Heart right ventricle (tissue), 16 donors: ENCODE results near the gene TANGO2. TPM values are rescaled to one million over a fixed set of nuclear protein-coding genes. Genes with fewer than 3 reads are reported as not detected.

Source experiments
- ATAC-seq, 8 donors: fragments of 200-7000 bp; cut with Tn5 transposase; one replicate each; pipeline ENCODE4 v1.9.1; 2020; ENCODE audit warnings: mild to moderate bottlenecking in 8 of 8, moderate library complexity in 8 of 8, moderate number of reproducible peaks in 1 of 8
- DNase-seq, 2 donors: peaks; one replicate each; pipeline ENCODE4 v3.0.0-alpha.2; 2020
- H3K27ac ChIP-seq, 10 donors: fragments of 200-600 bp; sonication (generic) in 2 of 10; one replicate each; pipeline versions ENCODE4 v1.5.0 to v1.8.0; 2020 to 2022; ENCODE audit warnings: mild to moderate bottlenecking in 3 of 10
- H3K27me3 ChIP-seq, 7 donors: fragments of 200-600 bp; one replicate each; pipeline ENCODE4 v1.8.0; 2021 to 2022; ENCODE audit warnings: mild to moderate bottlenecking in 2 of 7
- H3K36me3 ChIP-seq, 9 donors: fragments of 200-600 bp; sonication (generic) in 1 of 9; one replicate each; pipeline versions ENCODE4 v1.5.0 to v1.8.0; 2020 to 2022; ENCODE audit warnings: mild to moderate bottlenecking in 2 of 9
- H3K4me1 ChIP-seq, 9 donors: fragments of 200-600 bp; sonication (generic) in 1 of 9; one replicate each; pipeline versions ENCODE4 v1.5.0 to v1.8.0; 2020 to 2022; ENCODE audit warnings: mild to moderate bottlenecking in 4 of 9
- H3K4me3 ChIP-seq, 10 donors: fragments of 200-600 bp; sonication (generic) in 2 of 10; one replicate each; pipeline versions ENCODE4 v1.5.0 to v1.8.0; 2020 to 2022; ENCODE audit warnings: mild to moderate bottlenecking in 7 of 10, moderate library complexity in 2 of 10
- H3K9me3 ChIP-seq, 11 donors: fragments of 200-600 bp in 10 of 11; sonication (generic) in 2 of 11; one replicate each; pipeline versions ENCODE4 v1.5.0 to v1.8.0; 2013 to 2022; ENCODE audit warnings: mild to moderate bottlenecking in 2 of 11, control low read depth in 1 of 11, moderate library complexity in 1 of 11
- WGBS, 2 donors: extraction: QIAGEN DNeasy Blood & Tissue Kit; methylation state at CpG; one replicate each; pipeline ENCODE4 v1.1.7; 2013; ENCODE audit warnings: inconsistent platforms in 1 of 2; 5-methylcytosine and 5-hydroxymethylcytosine counted together
- intact Hi-C, 10 donors: fragments of 100-400 bp; cut with DNase I; formaldehyde crosslinking; loops; one replicate each; pipeline versions ENCODE4 v1.11.1 to v1.14.2; 2022
- microRNA-seq, 2 donors: library from miRNA; unstranded; fragments of <30 nt; microRNA quantifications; one replicate each; pipeline ENCODE4 v1.2.0, GENCODE V29; 2021
- polyA plus RNA-seq, 2 donors: library from polyadenylated mRNA; stranded (reverse); fragments of 200-250 nt; gene quantifications; one replicate each; pipeline ENCODE4 v1.2.3, GENCODE V29; 2013
- total RNA-seq, 10 donors: library from RNA; stranded (reverse); fragmentation: NEBNext Ultra II Directional in 3 of 10; extraction: Animal tissue kit (Norgen Biotek cat#: 25700) in 3 of 10; gene quantifications; one replicate each; pipeline versions ENCODE4 v1.2.1 to v1.2.4, GENCODE V29; 2021 to 2023
- TF ChIP-seq, protein P1 (sequence below), 9 donors: fragments of 200-600 bp; sonication (generic) in 2 of 9; IDR thresholded peaks; one replicate each; pipeline versions ENCODE4 v1.5.0 to v1.8.0; 2021 to 2022; ENCODE audit warnings: antibody characterized with exemption in 9 of 9, mild to moderate bottlenecking in 5 of 9, moderate library complexity in 1 of 9
- donor health status: Arrhythmogenic right ventricular cardiomyopathy.
- donor health status: ischemic (EF 13 %, LVEDD 7.1; RV severe dilation, severe dysfunction).
- donor health status: healthy with polysubstance abuse.
- donor health status: DM: no; HTN: yes; CAD: no.
- donor health status: DM: no; HTN: no; CAD: no.
- donor health status: ischemic (EF 25% LVEDD 6.9; RV normal size, moderate dysfunction).
- donor health status: ischemic (EF 25% LVEDD 5.7; RV mildly dilated, moderate dysfunction).
- donor health status: healthy.
- donor health status: DM: yes; HTN: yes; CAD: no.
- donor health status: Ischemic cardiomyopathy.
- donor health status: ischemic (EF 35%, LVEDD 5.7; RV mildly dilated, moderate dysfunction).
- donor health status: nonischemic (EF 11% LVEDD 7.7; RV severe dilation, severe dysfunction).
- donor health status: DM: yes; HTN: yes; CAD: no.
- donor health status: PGD.
- donor health status: ischemic (EF 29% LVEDD 5.4; RV normal size, mild dysfunction).
- donor health status: nonischemic (EF 23%, LVEDD 6.1; RV moderate dilation, normal function).

Gene TANGO2
- total and polyA plus RNA-seq, 12 donors = 34.1 to 139 (median 81.0) TPM

DNA sequence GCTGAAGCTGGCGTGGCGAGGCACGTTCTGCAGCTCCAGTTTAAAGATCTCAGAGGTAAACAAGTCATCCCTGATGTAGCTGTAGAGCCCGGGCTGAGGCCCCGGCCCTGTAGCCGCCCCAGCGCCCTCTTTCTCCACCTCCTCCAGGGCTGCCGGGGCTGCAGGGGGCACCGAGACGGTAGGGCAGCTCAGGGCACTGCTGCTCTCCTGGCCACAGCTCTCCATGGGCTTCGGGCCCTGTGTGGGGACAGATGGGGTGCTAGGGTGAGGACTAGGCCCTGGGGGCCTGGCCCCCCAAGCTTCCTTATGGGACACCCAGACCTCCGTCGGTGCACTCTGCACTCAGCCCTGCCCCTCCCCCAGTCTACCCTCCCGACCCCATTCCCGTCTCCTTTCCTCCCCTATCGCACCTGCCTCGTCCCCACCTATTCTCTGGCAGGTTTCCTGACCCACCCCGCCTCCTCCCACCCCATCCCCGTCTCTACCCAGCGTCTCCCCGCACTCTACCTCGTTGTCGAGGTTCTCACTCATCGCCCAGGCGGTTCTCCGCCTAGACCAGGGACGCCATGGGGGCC lies 95.6 kb downstream of the TANGO2 start:
- peak; percentile 35 to 43 for DNase-seq
- Histone ChIP-seq H3K36me3 (peaks cover 0 to 75% (median 41%) of the 10 kb centered on the region in 9 donors), H3K27me3 (no peaks in the 10 kb centered on the region), H3K9me3 (no peaks in the 10 kb centered on the region), H3K27ac (peak overlapping the region in 9 of 10 donors; percentile 84 to 93 (median 89)), H3K4me3 (peak overlapping the region; percentile 57 to 99 (median 82)), H3K4me1 (peaks cover 21 to 61% (median 38%) of the 10 kb centered on the region in 9 donors)
- intact Hi-C loops = loop anchor here in 3 of 10 donors (2.0 to 10.0 kb wide), 4 partner anchors 38 to 152 kb away; partner anchors contain the start of gene TANGO2 (in 1 of the 3)
- peak in 7 of 8 donors; percentile 0 to 25 (median 2) for ATAC-seq
- TF ChIP-seq, protein P1, sequence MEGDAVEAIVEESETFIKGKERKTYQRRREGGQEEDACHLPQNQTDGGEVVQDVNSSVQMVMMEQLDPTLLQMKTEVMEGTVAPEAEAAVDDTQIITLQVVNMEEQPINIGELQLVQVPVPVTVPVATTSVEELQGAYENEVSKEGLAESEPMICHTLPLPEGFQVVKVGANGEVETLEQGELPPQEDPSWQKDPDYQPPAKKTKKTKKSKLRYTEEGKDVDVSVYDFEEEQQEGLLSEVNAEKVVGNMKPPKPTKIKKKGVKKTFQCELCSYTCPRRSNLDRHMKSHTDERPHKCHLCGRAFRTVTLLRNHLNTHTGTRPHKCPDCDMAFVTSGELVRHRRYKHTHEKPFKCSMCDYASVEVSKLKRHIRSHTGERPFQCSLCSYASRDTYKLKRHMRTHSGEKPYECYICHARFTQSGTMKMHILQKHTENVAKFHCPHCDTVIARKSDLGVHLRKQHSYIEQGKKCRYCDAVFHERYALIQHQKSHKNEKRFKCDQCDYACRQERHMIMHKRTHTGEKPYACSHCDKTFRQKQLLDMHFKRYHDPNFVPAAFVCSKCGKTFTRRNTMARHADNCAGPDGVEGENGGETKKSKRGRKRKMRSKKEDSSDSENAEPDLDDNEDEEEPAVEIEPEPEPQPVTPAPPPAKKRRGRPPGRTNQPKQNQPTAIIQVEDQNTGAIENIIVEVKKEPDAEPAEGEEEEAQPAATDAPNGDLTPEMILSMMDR (IDR thresholded peaks at IDR 0.05) = no peak
- WGBS, 2 donors = 14 to 15% methylated on average over 27 of the region's 27 CpGs

Small RNA genes within 50 kb of the gene (microRNA-seq; reads per million reads assigned to microRNA genes)
- gene MIR185 (131 to 1,206 reads per million in 2 donors), gene MIR6816 (0 reads per million in 2 donors)

Other genes starting within 250 kb of the TANGO2 start
- 1 to 10 TPM in 8 of 10 donors, under 1 TPM in 2; 0.76 to 3.6 (median 1.8) TPM for gene GNB1L, start 166.2 kb upstream of the TANGO2 start, total RNA-seq
- 1 to 10 TPM; 2.0 to 9.3 TPM for gene GNB1L, start 166.2 kb upstream of the TANGO2 start, polyA plus RNA-seq
- gene RTL10, start 166.2 kb upstream of the TANGO2 start, total RNA-seq = 10 to 100 TPM in 2 of 10 donors, 1 to 10 TPM in 8; 5.3 to 12.0 (median 7.2) TPM
- gene RTL10, start 166.2 kb upstream of the TANGO2 start, polyA plus RNA-seq = 1 to 10 TPM; 4.0 to 6.5 TPM
- 100 to 1,000 TPM in 5 of 10 donors, 10 to 100 TPM in 5; 72.5 to 128 (median 101) TPM for gene COMT, start 79.3 kb upstream of the TANGO2 start, total RNA-seq
- 100 to 1,000 TPM in 1 of 2 donors, 10 to 100 TPM in 1; 42.9 to 273 TPM for gene COMT, start 79.3 kb upstream of the TANGO2 start, polyA plus RNA-seq
- 10 to 100 TPM; 28.5 to 59.9 (median 35.0) TPM for gene TXNRD2, start 79.3 kb upstream of the TANGO2 start, total RNA-seq
- gene TXNRD2, start 79.3 kb upstream of the TANGO2 start, polyA plus RNA-seq = 100 to 1,000 TPM in 1 of 2 donors, 10 to 100 TPM in 1; 25.8 to 103 TPM
- gene ARVCF, start 4.3 kb upstream of the TANGO2 start, total RNA-seq = 10 to 100 TPM; 22.2 to 53.5 (median 32.1) TPM
- gene ARVCF, start 4.3 kb upstream of the TANGO2 start, polyA plus RNA-seq = 10 to 100 TPM; 26.8 to 58.9 TPM
- gene DGCR8, start 59.1 kb downstream of the TANGO2 start, total RNA-seq = 10 to 100 TPM; 11.4 to 20.0 (median 14.0) TPM
- gene DGCR8, start 59.1 kb downstream of the TANGO2 start, polyA plus RNA-seq = 10 to 100 TPM in 1 of 2 donors, 1 to 10 TPM in 1; 8.3 to 26.3 TPM
- 10 to 100 TPM; 31.8 to 55.8 (median 38.1) TPM for gene RANBP1, start 95.0 kb downstream of the TANGO2 start, total RNA-seq
- gene RANBP1, start 95.0 kb downstream of the TANGO2 start, polyA plus RNA-seq = 10 to 100 TPM; 39.4 to 71.7 TPM
- 10 to 100 TPM; 18.4 to 29.6 (median 25.8) TPM for gene TRMT2A, start 96.1 kb downstream of the TANGO2 start, total RNA-seq
- gene TRMT2A, start 96.1 kb downstream of the TANGO2 start, polyA plus RNA-seq = 10 to 100 TPM; 24.6 to 58.2 TPM
- 10 to 100 TPM; 32.5 to 51.7 (median 37.5) TPM for gene ZDHHC8, start 110.7 kb downstream of the TANGO2 start, total RNA-seq
- gene ZDHHC8, start 110.7 kb downstream of the TANGO2 start, polyA plus RNA-seq = 10 to 100 TPM; 23.2 to 39.4 TPM
- 1 to 10 TPM in 1 of 10 donors, under 1 TPM in 6, not detected in 3; 0.15 to 1.1 (median 0.50) TPM for gene CCDC188, start 129.9 kb downstream of the TANGO2 start, total RNA-seq
- 1 to 10 TPM in 1 of 2 donors, under 1 TPM in 1; 0.51 to 2.3 TPM for gene CCDC188, start 129.9 kb downstream of the TANGO2 start, polyA plus RNA-seq
- 1 to 10 TPM in 5 of 10 donors, under 1 TPM in 5; 0.56 to 2.5 (median 0.93) TPM for gene RTN4R, start 247.2 kb downstream of the TANGO2 start, total RNA-seq
- gene RTN4R, start 247.2 kb downstream of the TANGO2 start, polyA plus RNA-seq = 1 to 10 TPM in 1 of 2 donors, under 1 TPM in 1; 0.59 to 1.5 TPM